Gastrocnemius medialis (tissue), 4 donors: Measurements from ENCODE around the gene COMMD3.

Experiments used
- CTCF ChIP-seq, 5 experiments: fragments of 450-650 bp in 3 of 5; fragments of 200-600 bp in 2 of 5; sonication (generic) in 2 of 5; IDR thresholded peaks in 4 of 5; conservative IDR thresholded peaks in 1 of 5; 1 replicate in 4 of 5; 2 replicates in 1 of 5; pipeline ENCODE4 v1.5.1; 2016 to 2019; ENCODE audit warnings: antibody characterized with exemption in 5 of 5, mild to moderate bottlenecking in 3 of 5, moderate library complexity in 3 of 5
- POLR2A ChIP-seq, 2 donors: fragments of 450-650 bp; IDR thresholded peaks; one replicate each; pipeline ENCODE4 v1.6.1; 2017; ENCODE audit warnings: antibody characterized with exemption in 2 of 2, mild to moderate bottlenecking in 2 of 2, moderate library complexity in 2 of 2

- TF ChIP-seq CTCF (IDR thresholded peaks at IDR 0.05 in 4 of 5, conservative IDR thresholded peaks at IDR 0.05 in 1 of 5), result no peak
- no peak for TF ChIP-seq POLR2A (IDR thresholded peaks at IDR 0.05)
Measured at GRCh38 chr10:22310928-22311327, 5.3 kb upstream of the COMMD3 start.
